NCI-H1930 (cell line): ENCODE results near the gene LVRN.
"Not testable (repeated sequence)": the region's sequence is repeated elsewhere in the genome, so short reads cannot be mapped to it uniquely, and the experiment has no call there.

Experiments used
- DNase-seq, 2 experiments: peaks; one replicate each; lab custom pipeline; 2025; lab: John Stamatoyannopoulos, UW

LVRN gene

DNA sequence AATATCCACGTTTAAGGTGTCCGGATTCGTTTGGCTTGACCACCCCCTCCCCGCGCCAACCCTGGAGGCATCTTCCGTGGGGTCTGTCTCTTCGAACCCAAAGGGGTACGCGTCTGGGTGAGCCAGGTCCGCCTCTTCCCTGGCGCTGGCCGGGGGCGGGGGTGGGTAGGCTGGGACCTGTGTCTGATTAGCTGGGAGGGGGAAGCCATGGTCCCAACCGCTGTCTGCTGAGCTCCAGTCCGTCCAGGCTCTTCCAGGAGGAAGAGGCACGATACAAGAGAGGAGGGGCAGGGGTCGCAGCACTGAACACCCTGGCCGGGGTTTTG lies at the start of gene LVRN:
Gene LVRN, plus strand, starts transcription at position 237 of the 326 bp plus-strand sequence. CDS start 143 bp downstream, outside the sequence.
- DNase-seq, result no peak

GRCh38 chr5:115913623-115914400 lies 48.5 kb upstream of the LVRN start:
- DNase-seq, result not testable (repeated sequence)

DNA sequence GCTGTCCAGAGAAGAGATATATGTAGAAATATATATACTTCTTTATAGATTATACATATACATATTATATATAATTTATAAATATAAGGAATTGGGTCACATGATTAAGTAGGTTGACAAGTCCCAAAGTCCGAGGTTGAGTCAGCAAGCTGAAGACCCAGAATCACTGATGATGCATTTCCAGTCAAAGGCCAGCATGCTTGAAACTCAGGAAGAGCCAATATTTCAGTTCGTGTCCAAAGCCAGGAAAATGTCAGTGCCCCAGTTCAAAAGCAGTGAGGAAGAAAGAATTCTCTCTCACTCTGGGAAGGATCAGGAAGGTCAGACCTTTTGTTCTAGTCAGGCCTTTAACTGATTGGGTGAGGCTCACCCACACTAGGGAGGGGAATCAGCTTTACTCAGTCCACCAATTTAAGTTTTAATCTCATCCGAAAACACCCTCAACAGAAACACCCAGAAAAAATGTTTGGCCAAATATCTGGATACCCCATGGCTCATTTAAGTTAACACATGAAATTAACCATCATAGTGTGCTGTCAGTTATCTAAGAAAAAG lies 42.0 kb upstream of the LVRN start:
- no peak for DNase-seq

DNA sequence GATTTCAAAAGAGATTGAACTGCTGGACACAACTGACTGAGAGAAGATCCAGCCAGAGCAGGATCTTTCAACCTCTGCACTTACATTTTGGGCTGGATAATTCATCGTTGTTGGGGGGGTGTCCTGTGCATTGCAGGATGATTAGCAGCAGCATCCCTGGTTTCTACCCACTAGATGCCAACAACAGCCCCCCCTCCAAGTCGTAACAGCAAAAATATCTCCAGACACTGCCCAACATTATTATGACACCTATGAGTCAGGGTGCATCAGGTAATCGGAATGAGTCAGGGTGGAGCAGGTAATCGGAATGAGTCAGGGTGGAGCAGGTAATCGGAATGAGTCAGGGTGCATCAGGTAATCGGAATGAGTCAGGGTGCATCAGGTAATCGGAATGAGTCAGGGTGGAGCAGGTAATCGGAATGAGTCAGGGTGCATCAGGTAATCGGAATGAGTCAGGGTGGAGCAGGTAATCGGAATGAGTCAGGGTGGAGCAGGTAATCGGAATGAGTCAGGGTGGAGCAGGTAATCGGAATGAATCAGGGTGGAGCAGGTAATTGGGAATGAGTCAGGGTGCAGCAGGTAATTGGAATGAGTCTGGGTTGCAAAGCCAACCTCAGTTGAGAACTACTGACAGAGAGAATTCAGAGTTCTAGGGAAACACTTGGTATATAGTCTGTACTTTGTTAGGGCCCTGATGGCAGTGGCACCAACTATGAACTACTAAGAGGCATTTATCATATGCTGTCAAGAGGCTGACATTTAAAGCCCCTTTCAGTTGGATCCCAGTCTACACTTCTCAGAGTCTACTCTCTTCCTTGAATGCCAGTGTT lies 33.5 kb upstream of the LVRN start:
- DNase-seq, result not testable (repeated sequence)

DNA sequence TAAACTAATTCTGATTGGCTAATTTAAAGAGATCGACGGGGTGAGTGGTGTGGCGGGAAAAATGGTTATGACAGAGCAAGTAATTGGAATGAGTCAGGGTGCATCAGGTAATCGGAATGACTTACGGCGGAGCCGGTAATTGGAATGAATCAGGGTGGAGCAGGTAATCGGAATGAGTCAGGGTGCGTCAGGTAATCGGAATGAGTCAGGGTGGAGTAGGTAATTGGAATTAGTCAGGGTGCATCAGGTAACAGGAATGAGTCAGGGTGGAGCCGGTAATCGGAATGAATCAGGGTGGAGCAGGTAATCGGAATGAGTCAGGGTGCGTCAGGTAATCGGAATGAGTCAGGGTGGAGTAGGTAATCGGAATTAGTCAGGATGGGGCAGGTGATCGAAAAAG lies 32.1 kb upstream of the LVRN start:
- DNase-seq, result not testable (repeated sequence)

- no peak for DNase-seq
Measured at GRCh38 chr5:115930630-115931337, 31.5 kb upstream of the LVRN start.

DNA sequence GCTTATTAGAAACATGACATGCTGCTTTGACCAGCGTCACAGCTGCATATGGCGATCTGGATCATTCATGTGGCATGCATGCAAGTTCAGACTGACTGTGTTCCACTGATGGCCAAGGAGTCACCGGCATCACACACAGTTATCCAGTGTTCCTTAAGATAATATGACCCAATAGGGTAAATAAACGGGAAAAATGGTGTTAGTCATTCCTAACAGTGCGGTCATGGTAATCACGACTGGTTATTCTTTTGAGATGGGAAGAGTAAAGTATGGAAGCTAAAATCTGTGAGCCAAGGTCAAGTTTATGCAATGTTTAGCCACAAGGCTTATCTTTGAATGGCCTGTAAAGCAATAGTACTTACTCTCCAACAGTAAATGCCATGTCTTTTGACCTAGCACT lies 29.3 kb upstream of the LVRN start:
- DNase-seq, result no peak

DNA sequence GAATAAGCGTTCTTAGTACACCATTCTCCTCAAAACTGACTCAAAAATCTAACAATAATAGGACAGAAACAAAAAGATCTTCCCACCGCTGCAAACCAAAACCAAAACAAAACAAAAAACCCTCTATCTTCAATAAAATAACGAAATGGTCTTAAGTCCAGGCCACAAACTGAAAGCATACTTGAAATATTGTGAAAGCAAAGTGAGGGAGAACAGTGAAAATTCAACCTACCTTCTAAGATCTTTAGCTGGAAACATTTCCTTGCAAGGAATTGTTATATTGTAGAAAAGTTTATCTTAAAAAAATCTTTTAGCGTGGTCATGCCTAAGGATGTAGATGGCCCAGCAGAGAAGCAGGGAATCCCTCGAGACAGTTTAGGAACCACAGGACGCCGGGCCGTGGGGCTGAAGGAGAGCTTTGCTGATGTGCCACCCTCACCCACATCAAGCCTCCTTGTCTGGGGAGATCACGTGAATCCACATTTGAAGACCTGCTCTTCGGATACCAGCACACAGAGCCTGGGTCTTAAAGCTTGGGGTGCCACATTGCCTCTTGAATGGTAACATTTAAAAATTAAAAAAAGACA lies 27.8 kb upstream of the LVRN start:
- no peak for DNase-seq

DNA sequence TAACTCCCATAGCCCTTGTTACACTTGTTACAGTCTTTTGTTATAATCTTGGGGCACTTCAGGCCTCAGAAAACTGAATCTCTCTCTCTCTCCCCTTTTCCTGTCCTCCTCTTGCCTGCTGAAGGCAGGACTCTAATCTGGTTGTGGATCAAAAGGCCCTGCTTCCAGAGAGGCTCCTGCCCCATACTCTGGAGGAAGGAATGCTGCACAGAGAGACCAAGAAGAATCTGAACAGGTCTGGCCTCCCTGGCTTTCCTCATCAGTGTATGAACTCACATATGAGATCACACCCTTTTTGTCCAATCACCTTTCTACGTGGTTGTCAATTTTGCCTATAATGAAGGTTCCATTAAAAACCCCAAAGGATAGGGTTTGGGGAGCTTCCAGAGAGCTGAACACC lies 26.2 kb upstream of the LVRN start:
- no peak for DNase-seq

GRCh38 chr5:115939059-115939458 lies 23.2 kb upstream of the LVRN start:
- DNase-seq, result no peak

DNA sequence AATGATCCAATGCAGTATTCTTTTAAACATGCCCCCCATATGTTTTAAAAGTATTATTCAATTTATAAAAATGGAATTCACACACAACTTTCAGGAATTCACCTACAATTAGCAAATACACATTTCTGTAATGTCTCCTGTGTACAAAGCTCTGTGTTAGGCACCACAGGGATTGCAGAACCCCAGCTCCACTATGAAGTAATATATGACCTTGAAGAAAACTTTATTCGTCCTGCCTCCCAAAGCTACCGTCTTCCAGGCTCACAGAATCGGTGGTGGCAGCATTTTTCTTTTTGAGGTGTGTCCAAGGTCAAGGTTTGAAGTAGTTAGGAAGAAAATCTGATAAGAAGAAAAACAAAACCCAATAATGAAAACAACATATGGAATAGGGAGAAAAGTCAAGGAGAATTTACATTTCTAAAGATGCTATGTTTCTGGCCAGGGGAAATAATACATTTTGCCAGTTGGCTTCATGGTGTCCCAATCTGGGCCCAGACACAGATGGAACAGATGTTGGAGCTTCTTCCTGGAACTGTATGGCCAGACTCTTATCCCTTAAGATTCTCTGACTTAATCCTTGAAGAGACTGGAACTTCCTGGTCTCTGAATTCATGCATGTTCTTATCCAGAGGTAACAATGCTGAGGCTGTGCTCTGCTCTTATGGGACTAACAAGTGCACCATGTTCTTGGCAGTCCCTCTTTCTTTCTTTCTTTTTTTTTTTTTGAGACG lies 22.0 kb upstream of the LVRN start:
- no peak for DNase-seq

GRCh38 chr5:115941051-115941675 lies 21.1 kb upstream of the LVRN start:
- no peak for DNase-seq

DNA sequence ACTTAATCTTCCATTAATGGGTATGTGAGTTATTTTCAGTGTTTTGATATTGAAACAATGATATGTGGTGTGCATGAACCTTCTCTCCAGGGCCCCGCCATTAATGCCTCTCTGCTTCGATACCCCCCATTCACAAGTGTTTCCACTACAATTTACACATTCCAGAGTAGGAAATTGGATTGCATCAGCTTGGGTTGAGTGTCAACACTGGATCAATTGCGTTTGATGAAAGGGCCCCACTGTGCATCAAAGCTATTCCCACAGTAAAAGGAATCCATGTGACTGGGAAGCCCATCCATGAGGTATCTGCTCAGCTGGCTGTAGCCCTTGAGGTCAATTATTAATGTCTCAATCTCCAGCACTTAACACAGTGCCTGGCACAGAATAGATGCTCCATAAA lies 17.8 kb upstream of the LVRN start:
- no peak for DNase-seq

DNA sequence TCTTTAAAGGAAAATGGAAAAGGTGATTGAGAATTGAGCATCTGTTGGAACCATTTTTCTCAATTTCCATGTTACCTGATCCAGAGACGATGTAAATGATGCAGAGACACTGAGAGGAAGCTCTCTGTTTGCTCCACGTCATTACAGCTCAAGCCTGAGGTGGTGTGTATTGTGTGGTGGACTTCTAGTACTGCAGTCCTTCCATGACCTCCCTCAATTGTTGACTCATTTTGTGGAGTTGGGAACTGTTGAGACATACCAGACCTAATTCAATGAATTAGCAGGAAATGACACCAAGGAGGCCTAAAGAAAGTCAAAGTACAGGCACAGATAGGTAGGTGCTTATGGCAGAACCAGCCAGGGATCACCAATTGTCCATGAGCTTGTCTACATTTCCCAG lies 15.6 kb upstream of the LVRN start:
- no peak for DNase-seq

DNA sequence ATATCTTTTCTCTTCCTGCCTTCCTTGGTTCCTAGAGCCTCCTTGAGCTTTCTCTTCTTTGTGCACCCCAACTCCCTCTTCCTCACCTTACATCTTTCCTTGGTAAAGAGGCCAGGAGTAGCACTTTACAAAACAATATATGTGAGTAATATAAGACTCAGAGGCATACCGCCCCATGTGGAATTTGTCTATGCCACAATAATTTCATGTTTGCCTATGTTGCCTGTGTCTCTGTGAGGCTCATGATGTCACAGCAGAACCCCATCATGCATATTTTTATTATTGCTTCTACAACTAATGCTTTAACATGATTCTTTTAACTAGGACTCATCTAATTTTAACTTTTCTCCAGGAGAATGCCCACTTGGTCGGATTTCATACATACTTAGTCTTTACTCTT lies 15.0 kb upstream of the LVRN start:
- no peak for DNase-seq

GRCh38 chr5:115948091-115948534 lies 14.2 kb upstream of the LVRN start:
- DNase-seq, result no peak

- DNase-seq, result no peak
Measured at GRCh38 chr5:115949096-115949495, 13.2 kb upstream of the LVRN start.

GRCh38 chr5:115952588-115952987 lies 9.7 kb upstream of the LVRN start:
- no peak for DNase-seq

DNA sequence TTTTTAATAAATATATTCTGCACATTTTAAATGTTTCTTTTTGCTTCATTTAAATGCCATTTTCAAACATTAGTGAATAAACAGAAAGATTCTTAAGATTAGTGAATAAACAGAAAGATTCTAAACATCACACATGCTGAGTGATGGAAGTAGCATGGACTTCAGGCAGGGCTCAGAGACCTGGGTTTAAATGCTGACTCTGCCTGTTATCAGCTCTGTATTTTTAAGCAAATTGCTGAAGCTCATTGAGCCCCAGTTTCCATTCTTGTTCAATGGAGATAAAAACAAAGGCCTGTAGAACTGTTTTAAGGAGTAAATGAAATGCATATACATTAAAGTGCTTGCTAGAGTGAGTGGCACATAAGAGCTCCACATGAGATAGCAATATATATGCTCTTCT lies 8.1 kb upstream of the LVRN start:
- no peak for DNase-seq

DNA sequence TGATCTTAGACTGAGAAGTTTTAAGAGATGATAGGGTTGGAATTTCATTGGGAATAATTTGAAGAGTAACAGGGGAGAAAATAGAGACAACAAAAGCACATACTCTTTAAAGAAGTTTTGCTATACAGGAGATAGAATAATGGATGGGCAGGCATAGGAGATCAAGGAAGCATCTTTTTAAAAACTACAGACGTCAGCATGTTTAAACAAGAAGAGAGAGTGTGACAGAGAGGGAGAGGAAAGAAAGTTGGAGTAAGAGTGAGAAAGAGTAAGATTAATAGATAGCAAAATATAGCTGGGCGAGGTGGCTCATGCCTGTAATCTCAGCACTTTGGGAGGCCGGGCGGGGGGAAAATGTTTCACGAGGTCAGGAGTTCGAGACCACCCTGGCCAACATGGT lies 5.3 kb upstream of the LVRN start:
- no peak for DNase-seq
